Large intestine (tissue), 3 donors: ENCODE measurements around the gene TEX29. TPM values are rescaled to one million over a fixed set of nuclear protein-coding genes. Genes with fewer than 3 reads are reported as not detected.

Source experiments
- DNase-seq, 2 donors: peaks; one replicate each; pipeline versions ENCODE4 v3.0.0 to v3.0.0-alpha.2; 2013
- H3K27ac ChIP-seq: one replicate; pipeline ENCODE4 v1.5.1; 2013; ENCODE audit warnings: low read length
- H3K27me3 ChIP-seq: 2 replicates; pipeline ENCODE4 v1.6.1; 2013; ENCODE audit warnings: low read length; ENCODE audit not compliant: control insufficient read depth, insufficient read depth
- H3K36me3 ChIP-seq: 2 replicates; pipeline ENCODE4 v1.6.1; 2013; ENCODE audit warnings: low read length; ENCODE audit not compliant: control insufficient read depth, insufficient read depth
- H3K4me1 ChIP-seq: one replicate; pipeline ENCODE4 v1.6.1; 2013; ENCODE audit warnings: low read length; ENCODE audit not compliant: control insufficient read depth, insufficient read depth
- H3K4me3 ChIP-seq: one replicate; pipeline ENCODE4 v1.5.1; 2013; ENCODE audit warnings: low read length
- H3K9me3 ChIP-seq: one replicate; pipeline ENCODE4 v1.6.1; 2013; ENCODE audit warnings: mild to moderate bottlenecking, low read depth, low read length, moderate library complexity; ENCODE audit not compliant: control insufficient read depth
- WGBS: methylation state at CpG from one replicate; pipeline ENCODE4 v1.1.5; 2013; ENCODE audit warnings: low lambda C conversion rate; ENCODE audit not compliant: insufficient coverage; 5-methylcytosine and 5-hydroxymethylcytosine counted together
- polyA plus RNA-seq: library from polyadenylated mRNA; unstranded; fragments of 120-200 nt; gene quantifications from one replicate; pipeline ENCODE4 v1.2.1, GENCODE V29; 2013

TEX29 gene
- polyA plus RNA-seq, 1 donor, result 0.22 TPM

DNA sequence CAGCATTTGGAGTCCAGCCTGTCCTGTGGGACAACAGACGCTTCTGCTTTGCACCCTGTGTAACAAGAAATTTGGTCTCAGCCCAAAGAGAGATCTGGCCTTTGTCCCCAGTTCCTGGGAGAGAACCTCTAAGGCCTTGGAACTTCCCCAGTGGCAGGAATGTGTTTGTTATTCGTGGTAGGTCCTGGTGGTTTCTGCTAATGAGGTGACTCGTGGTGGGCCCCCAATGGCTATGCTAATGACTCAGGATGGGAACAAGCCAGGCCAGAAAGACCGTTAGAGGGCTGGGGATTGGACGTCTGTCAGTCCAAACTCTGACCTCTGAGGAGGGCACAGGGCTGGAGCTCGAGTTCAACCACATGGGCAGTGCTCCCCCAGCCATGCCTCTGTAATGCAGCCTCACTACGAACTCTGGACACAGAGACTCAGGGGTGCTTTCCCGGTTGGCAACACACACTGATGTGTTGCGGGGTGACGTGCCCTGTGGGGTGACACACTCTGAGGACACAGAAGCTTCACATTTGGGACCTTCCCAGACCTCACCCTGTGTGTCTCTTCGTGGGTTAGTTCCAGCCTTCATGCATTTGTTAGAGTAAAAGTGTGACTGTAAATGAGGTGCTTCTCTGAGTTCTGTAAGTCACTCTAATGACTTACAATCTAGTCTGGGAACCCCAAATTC lies 38.9 kb downstream of the TEX29 start:
- DNase-seq, result no peak
- no CpG with 5 or more reads among the region's 11 CpGs for WGBS

DNA sequence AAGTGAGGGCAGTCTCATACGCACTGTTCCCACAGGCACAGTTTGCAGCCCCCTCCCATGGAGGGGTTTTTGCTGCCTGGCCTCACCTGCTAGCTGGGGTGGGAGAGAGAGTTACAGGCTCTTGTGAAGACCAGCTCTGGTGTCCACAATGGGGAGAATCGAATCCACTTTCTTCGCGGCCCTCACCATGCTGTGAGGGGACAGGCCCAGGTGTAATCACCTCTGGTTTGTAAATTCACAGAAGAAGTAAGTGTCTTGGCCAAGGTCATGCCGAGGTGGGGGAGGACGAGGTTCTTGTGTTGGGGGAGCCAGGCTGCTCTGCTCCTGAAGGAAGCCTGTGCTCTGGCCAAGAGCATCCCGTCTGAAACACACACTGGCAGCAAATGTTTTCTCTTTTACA lies 39.5 kb downstream of the TEX29 start:
- no peak overlapping the region for H3K27ac ChIP-seq
- no CpG with 5 or more reads among the region's 7 CpGs for WGBS
- H3K4me3 ChIP-seq, result no peak overlapping the region
- DNase-seq, result no peak
- H3K36me3 ChIP-seq, result no peaks in the 10 kb centered on the region
- H3K4me1 ChIP-seq, result no peaks in the 10 kb centered on the region
- H3K9me3 ChIP-seq, result no peaks in the 10 kb centered on the region
- peaks cover 3% of the 10 kb centered on the region for H3K27me3 ChIP-seq

More for the DNA sequence above, 38.9 kb downstream of the TEX29 start:
- Histone ChIP-seq H3K9me3 (no peaks in the 10 kb centered on the region), H3K27me3 (peaks cover 3% of the 10 kb centered on the region), H3K36me3 (no peaks in the 10 kb centered on the region), H3K27ac (no peak overlapping the region), H3K4me1 (no peaks in the 10 kb centered on the region), H3K4me3 (no peak overlapping the region)

DNA sequence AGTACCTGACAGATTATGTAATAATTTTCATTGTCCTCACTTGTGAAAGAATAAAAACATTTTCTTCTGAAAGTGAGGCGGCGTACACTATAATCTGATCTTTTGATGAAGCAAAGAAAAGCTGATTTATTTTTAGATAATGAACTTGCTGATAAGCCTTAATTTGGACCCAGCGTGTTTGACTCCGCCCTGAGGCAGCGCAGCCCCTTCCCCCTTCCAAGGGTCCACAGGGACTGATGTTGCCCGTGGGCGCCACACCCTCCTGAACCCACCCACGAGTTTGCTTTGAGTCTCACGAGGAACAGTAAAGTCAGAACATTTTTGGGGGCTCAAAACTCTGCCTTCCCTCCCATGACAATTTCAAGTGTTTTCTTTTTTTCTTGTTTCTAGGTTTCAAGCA lies 40.0 kb downstream of the TEX29 start:
- no peaks in the 10 kb centered on the region for H3K9me3 ChIP-seq
- no peak overlapping the region for H3K4me3 ChIP-seq
- H3K27me3 ChIP-seq, result peaks cover 3% of the 10 kb centered on the region
- 80% methylated on average over 1 of the region's 9 CpGs for WGBS
- no peaks in the 10 kb centered on the region for H3K4me1 ChIP-seq
- H3K36me3 ChIP-seq, result no peaks in the 10 kb centered on the region
- DNase-seq, result no peak
- no peak overlapping the region for H3K27ac ChIP-seq

DNA sequence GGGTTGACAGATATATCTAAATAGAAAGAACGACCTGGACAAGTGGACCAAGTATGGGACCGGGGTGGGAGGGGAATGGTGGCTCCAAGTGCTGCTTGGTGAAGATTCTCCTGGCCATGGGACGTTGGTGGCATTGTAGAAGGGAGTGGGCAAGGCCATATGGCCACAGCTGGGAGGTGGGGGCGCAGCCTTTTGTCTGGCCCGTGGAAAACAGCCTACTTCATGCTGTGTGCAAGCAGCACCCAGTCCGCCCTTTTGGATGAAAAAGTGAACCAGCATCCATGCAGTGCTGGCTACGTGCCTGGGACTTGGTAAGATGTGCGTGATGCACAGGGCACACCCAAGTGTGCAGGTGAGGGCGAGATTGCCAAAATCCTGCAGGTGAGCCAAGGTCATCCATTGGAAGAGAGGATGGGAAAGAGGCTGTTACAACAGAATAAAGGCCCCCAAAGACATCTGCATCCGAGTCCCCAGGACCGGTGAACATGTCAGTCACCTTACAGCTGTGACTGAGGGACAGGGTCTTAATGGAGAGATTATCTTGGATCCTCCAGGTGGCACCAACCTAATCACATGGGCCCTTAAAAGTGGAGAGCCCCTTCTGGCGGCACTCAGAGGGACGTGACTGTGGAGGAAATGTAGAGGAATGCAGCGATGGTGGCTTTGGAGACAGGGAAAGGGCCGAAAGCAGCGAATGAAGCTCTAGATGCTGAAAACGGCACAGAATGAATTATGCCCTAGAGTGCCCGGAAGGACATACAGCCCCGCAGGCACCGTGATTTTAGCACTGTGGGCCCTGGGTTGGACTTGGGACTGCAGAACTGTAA lies 40.8 kb downstream of the TEX29 start:
- Histone ChIP-seq H3K4me3 (no peak overlapping the region), H3K9me3 (no peaks in the 10 kb centered on the region), H3K4me1 (no peaks in the 10 kb centered on the region), H3K36me3 (no peaks in the 10 kb centered on the region), H3K27me3 (peaks cover 2% of the 10 kb centered on the region), H3K27ac (no peak overlapping the region)
- 100% methylated on average over 1 of the region's 20 CpGs for WGBS
- DNase-seq, result no peak

DNA sequence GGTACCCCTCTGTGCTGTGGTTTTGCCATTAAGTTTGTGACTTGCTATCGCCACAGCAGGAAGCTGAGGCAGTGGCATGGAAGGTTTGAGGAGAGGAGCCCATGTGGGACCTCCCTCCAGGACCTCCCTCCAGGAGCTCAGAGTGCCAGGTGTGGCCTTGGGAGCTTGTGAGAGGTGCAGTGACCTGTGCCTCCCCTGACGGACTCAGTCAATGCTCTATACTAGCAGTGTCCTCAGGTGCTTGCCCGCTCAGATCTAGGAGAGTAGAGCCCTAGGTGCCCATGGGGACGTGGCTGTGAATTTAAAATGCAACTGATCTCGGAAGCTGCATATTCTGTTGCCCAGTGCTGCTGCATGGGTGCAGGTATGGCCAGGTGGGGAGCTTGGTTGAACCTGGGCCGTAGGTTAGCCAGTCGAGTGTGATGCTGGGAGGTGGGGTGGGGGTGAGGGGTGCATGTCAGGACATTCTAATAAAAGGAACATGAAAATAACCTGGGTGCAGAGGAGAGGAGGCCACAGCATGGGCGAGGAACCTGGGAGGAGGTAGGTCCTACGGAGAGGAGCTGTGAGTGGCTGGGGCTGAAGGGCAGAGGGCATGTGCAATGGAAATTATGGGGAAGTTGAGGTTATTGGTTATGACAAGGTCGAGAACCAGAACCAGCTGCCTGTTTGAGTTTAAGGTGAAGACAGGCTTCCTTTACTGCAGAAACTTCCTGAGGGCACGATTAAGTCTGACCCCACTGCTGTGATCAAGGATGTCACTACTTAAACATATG lies 41.6 kb downstream of the TEX29 start:
- WGBS, result 80% methylated on average over 1 of the region's 11 CpGs
- Histone ChIP-seq H3K9me3 (no peaks in the 10 kb centered on the region), H3K4me3 (no peak overlapping the region), H3K4me1 (no peaks in the 10 kb centered on the region), H3K36me3 (no peaks in the 10 kb centered on the region), H3K27me3 (no peaks in the 10 kb centered on the region), H3K27ac (no peak overlapping the region)
- DNase-seq, result no peak

DNA sequence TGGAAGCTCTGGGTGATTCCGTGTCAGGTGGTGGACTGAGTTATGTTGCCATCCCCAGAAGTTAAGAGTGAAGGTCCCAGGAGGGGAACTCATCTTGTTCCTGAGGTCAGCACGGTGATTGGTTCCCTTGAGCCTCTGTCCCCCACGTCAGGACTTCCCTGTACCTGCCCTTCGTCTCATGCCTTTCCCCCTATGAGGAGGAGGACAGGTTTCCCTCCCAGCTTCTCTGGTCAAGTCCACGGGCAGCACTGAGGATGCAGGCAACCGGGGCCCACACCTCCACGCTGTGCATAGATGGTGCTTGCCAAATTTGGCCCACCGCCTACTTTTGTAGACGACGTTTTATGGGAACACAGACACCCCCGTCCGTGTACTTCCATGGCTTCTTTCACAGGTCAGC lies 42.7 kb downstream of the TEX29 start:
- 80% methylated on average over 2 of the region's 12 CpGs for WGBS
- Histone ChIP-seq H3K4me3 (no peak overlapping the region), H3K9me3 (no peaks in the 10 kb centered on the region), H3K27ac (no peak overlapping the region), H3K36me3 (no peaks in the 10 kb centered on the region), H3K27me3 (no peaks in the 10 kb centered on the region), H3K4me1 (no peaks in the 10 kb centered on the region)
- DNase-seq, result no peak

DNA sequence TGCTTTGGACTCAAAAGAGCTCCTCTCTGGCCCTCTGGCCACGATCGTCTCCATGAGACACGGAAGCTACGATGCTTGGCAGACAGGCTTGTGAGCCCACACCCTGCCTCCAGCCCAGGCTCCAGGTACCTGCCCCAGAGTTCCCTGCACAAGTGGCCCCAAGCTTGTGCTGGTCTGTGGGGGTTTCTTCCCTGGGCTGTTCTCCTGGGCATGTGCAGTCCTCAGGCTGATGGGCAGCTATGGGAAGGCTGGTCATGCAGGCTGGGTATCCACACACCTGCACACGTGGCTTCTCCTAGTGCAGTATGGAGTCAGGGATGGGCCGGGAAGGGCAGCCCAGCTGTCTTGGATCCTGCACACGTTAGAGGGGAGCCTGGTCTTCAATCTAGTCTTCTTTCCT lies 43.1 kb downstream of the TEX29 start:
- 67% methylated on average over 2 of the region's 7 CpGs for WGBS
- Histone ChIP-seq H3K27me3 (no peaks in the 10 kb centered on the region), H3K27ac (no peak overlapping the region)

DNA sequence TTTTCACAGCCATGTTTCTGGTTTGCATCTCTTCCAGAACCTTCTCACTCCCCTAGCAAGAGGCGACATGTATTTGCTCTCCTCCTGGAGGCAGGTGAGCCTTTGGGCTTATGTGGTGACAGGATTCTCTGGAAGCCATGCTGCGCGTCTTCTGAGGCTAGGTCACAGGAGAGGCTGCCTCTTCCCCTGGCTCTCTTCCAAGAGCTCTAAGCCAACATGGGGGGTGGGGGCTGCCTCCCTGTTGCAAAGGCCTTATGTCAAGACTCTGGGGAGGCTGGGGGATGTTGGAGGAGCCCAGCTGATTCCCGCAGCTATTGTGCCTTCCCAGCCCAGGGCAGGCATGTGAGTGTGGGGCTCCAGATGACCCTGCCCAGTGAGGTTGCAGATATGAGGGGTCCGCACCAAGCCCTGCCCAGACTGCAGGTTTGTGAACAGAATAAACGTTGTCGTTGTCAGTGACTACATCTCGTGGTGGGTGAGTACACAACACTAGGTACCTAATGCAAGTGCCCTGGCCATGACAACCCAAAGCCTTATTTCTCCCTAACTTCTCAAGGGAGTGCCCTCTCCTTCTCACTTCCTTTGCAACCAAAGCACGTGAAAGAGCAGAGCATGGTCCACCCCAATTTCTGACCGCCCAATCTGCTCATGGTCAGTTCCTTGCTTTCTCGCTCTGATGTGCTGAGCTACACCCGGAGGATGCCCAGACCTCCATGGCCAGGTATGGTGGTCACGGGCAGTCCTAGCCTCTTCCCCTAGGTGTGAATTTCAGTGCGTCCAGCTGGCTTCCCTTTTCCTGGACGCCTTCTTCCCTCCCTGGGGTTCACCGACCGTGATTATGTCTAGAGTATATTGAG lies 44.9 kb downstream of the TEX29 start:
- Histone ChIP-seq H3K4me1 (no peaks in the 10 kb centered on the region), H3K27ac (no peak overlapping the region), H3K4me3 (no peak overlapping the region), H3K9me3 (no peaks in the 10 kb centered on the region), H3K36me3 (no peaks in the 10 kb centered on the region), H3K27me3 (no peaks in the 10 kb centered on the region)
- no peak for DNase-seq
- WGBS, result no CpG with 5 or more reads among the region's 17 CpGs

More for the DNA sequence above, 43.1 kb downstream of the TEX29 start:
- no peak overlapping the region for H3K4me3 ChIP-seq
- no peaks in the 10 kb centered on the region for H3K4me1 ChIP-seq
- DNase-seq, result no peak
- H3K36me3 ChIP-seq, result no peaks in the 10 kb centered on the region
- H3K9me3 ChIP-seq, result no peaks in the 10 kb centered on the region

DNA sequence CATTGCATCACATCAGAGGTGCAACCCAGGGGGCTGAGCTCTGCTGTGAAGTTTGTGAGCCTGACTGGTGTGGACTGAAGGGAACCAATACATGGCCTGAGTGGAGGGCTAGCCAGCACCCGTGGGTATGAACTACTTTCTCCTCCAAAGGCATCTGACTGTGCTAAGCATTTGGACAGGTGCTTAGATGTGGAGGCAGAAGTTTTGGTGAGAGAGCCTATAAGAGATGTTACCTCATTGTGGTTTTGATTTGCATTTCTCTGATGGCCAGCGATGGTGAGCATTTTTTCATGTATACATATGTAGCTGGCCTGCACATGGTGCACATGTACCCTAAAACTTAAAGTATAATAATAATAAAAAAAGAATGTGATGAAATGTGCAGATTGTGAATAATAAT lies 46.9 kb downstream of the TEX29 start:
- Histone ChIP-seq H3K4me1 (no peaks in the 10 kb centered on the region), H3K9me3 (no peaks in the 10 kb centered on the region), H3K36me3 (no peaks in the 10 kb centered on the region), H3K27ac (no peak overlapping the region), H3K27me3 (no peaks in the 10 kb centered on the region), H3K4me3 (no peak overlapping the region)
- WGBS, result 100% methylated on average over 1 of the region's 2 CpGs
- DNase-seq, result no peak

DNA sequence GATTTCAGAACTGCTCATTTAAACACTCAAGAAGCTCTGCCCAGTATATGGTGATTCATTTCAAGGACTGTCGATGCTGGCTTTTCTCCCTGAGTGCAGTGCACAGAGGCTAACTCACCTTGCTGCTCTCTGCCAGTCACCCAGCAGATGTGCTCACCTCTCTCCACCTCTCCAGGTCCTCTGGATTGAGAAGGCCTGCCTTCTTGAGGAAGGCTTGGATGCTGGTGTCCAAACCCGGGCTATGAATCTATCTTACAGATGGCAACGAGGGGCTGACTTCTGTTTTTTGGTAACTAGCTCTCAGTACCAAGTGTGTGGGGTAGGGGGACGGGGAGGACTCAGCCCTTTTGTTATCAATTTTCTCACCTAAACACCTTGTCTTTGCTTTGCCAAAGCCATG lies 47.6 kb downstream of the TEX29 start:
- H3K9me3 ChIP-seq, result no peaks in the 10 kb centered on the region
- H3K4me3 ChIP-seq, result no peak overlapping the region
- WGBS, result no CpG with 5 or more reads among the region's 4 CpGs
- DNase-seq, result no peak
- H3K27me3 ChIP-seq, result no peaks in the 10 kb centered on the region
- no peaks in the 10 kb centered on the region for H3K4me1 ChIP-seq
- H3K36me3 ChIP-seq, result no peaks in the 10 kb centered on the region
- H3K27ac ChIP-seq, result no peak overlapping the region
